ENCODE data around the gene PLEKHA1.

Gene PLEKHA1

GRCh38 chr10:122379537-122379936 lies 5.0 kb downstream of the PLEKHA1 start:
- H3K36me3 ChIP-seq, result no peaks in the 10 kb centered on the region
- no peaks in the 10 kb centered on the region for H3K27me3 ChIP-seq
- no peak overlapping the region for H3K4me3 ChIP-seq
- intact Hi-C loops (cut with DNase I; ENCODE audit: low total_unique reads), result loop anchor here (10.0 kb wide), 2 partner anchors 55 to 245 kb away; no protein-coding TSS in a partner anchor
- H3K27ac ChIP-seq, result no peak overlapping the region
- no peak for TF ChIP-seq CTCF (IDR thresholded peaks at IDR 0.05)
- peaks cover 0 to 15% (median 0%) of the 10 kb centered on the region in 4 donors for H3K4me1 ChIP-seq
- H3K9me3 ChIP-seq, result no peaks in the 10 kb centered on the region
- no peak for DNase-seq

GRCh38 chr10:122380703-122381102 lies 6.2 kb downstream of the PLEKHA1 start:
- Histone ChIP-seq H3K4me1 (peaks cover 0 to 13% (median 0%) of the 10 kb centered on the region in 4 donors), H3K27me3 (no peaks in the 10 kb centered on the region), H3K9me3 (no peaks in the 10 kb centered on the region), H3K36me3 (no peaks in the 10 kb centered on the region), H3K27ac (no peak overlapping the region), H3K4me3 (no peak overlapping the region)
- DNase-seq, result no peak
- intact Hi-C loops (cut with DNase I; ENCODE audit: low total_unique reads), result no loop called here
- no peak for TF ChIP-seq CTCF (IDR thresholded peaks at IDR 0.05)

- H3K36me3 ChIP-seq, result no peaks in the 10 kb centered on the region
- no peak for TF ChIP-seq CTCF (IDR thresholded peaks at IDR 0.05)
- H3K27ac ChIP-seq, result no peak overlapping the region
- H3K4me1 ChIP-seq, result peaks cover 0 to 3% (median 0%) of the 10 kb centered on the region in 4 donors
- no peaks in the 10 kb centered on the region for H3K9me3 ChIP-seq
- no peaks in the 10 kb centered on the region for H3K27me3 ChIP-seq
- no peak overlapping the region for H3K4me3 ChIP-seq
- DNase-seq, result no peak
- intact Hi-C loops (cut with DNase I; ENCODE audit: low total_unique reads), result no loop called here
Measured at GRCh38 chr10:122381680-122382079, 7.2 kb downstream of the PLEKHA1 start.

GRCh38 chr10:122386514-122386913 lies 12.0 kb downstream of the PLEKHA1 start:
- DNase-seq, result no peak
- Histone ChIP-seq H3K27me3 (no peaks in the 10 kb centered on the region), H3K9me3 (no peaks in the 10 kb centered on the region), H3K4me3 (no peak overlapping the region), H3K36me3 (peaks cover 0 to 4% (median 0%) of the 10 kb centered on the region in 3 donors), H3K27ac (no peak overlapping the region), H3K4me1 (peaks cover 0 to 3% (median 0%) of the 10 kb centered on the region in 4 donors)
- intact Hi-C loops (cut with DNase I; ENCODE audit: low total_unique reads), result no loop called here
- no peak for TF ChIP-seq CTCF (IDR thresholded peaks at IDR 0.05)

- no peak overlapping the region for H3K27ac ChIP-seq
- intact Hi-C loops (cut with DNase I; ENCODE audit: low total_unique reads), result no loop called here
- no peaks in the 10 kb centered on the region for H3K27me3 ChIP-seq
- H3K4me3 ChIP-seq, result no peak overlapping the region
- DNase-seq, result no peak
- no peak for TF ChIP-seq CTCF (IDR thresholded peaks at IDR 0.05)
- H3K36me3 ChIP-seq, result peaks cover 0 to 4% (median 0%) of the 10 kb centered on the region in 3 donors
- H3K9me3 ChIP-seq, result no peaks in the 10 kb centered on the region
- H3K4me1 ChIP-seq, result peaks cover 0 to 14% (median 3%) of the 10 kb centered on the region in 4 donors
Measured at GRCh38 chr10:122387572-122387971, 13.1 kb downstream of the PLEKHA1 start.
